HCT116 (cell line): ENCODE data around the gene SUPT6H. TPM values are rescaled to one million over a fixed set of nuclear protein-coding genes. Genes with fewer than 3 reads are reported as not detected.
A peak's percentile ranks its signal among the peaks of the same experiment; 100 is the strongest.

Source experiments
- ATAC-seq: fragments of 200-7000 bp; cut with Tn5 transposase; 2 replicates; pipeline ENCODE4 v1.9.1; 2020; ENCODE audit warnings: mild to moderate bottlenecking, moderate library complexity
- BruUV-seq: library from RNA; stranded (reverse); fragments of 400-500 nt; replicated peaks from 2 replicates; lab custom pipeline; 2021; lab: Mats Ljungman, UMichigan
- CTCF ChIA-PET: fragments of 300-600 bp; sonication (Branson Sonifier 250); formaldehyde crosslinking; loops from one replicate; lab custom pipeline; 2021; ENCODE audit warnings: antibody characterized with exemption; lab: Charles Lee
- POLR2A ChIA-PET: fragments of 300-600, 350-600 bp; sonication (Branson Sonifier 250); formaldehyde crosslinking; loops from one replicate; lab custom pipeline; 2021; ENCODE audit warnings: antibody characterized with exemption; lab: Charles Lee
- RAD21 ChIA-PET, 2 experiments: fragments of 300-600 bp; sonication (Branson Sonifier 250); formaldehyde crosslinking; loops; one replicate each; lab custom pipeline; 2023; ENCODE audit warnings: low total read pairs in 2 of 2; ENCODE audit not compliant: uncharacterized antibody in 2 of 2, unreplicated experiment in 2 of 2, low non-redundant PET in 1 of 2; lab: Charles Lee
- DNase-seq: peaks from one replicate; pipeline ENCODE4 v3.0.0-alpha.2; 2010; ENCODE audit warnings: low read depth, low spot score
- H2AFZ ChIP-seq: fragments of 200-600 bp; shearing (Covaris generic), sonication (generic); 2 replicates; pipeline ENCODE4 v1.6.1; 2017; ENCODE audit warnings: low read depth, mixed run types, mixed read lengths, antibody characterized with exemption, low read length; ENCODE audit not compliant: poor library complexity, severe bottlenecking
- H3K27ac ChIP-seq: 2 replicates; pipeline ENCODE4 v1.5.1; 2012; ENCODE audit warnings: low read depth, low read length
- H3K27me3 ChIP-seq: fragments of 200-600 bp; sonication (generic); 2 replicates; pipeline ENCODE4 v1.6.1; 2016; ENCODE audit warnings: mixed run types, low read length, mixed read lengths; ENCODE audit not compliant: insufficient read depth
- H3K36me3 ChIP-seq, 2 experiments: fragments of 200-500 bp in 1 of 2; fragments of 200-600 bp in 1 of 2; sonication (Bioruptor generic) in 1 of 2; sonication (generic) in 1 of 2; 2 replicates each; pipeline versions ENCODE4 v1.5.1 to v1.6.1; 2014 to 2016; ENCODE audit warnings: low read length in 2 of 2, inconsistent platforms in 1 of 2, mixed read lengths in 1 of 2, mixed run types in 1 of 2; ENCODE audit not compliant: insufficient read depth in 2 of 2, control insufficient read depth in 1 of 2
- H3K4me1 ChIP-seq, 2 experiments: fragments of 200-600 bp in 1 of 2; sonication (generic) in 1 of 2; 2 replicates each; pipeline versions ENCODE4 v1.5.1 to v1.6.1; 2012 to 2017; ENCODE audit warnings: low read length in 2 of 2, inconsistent platforms in 1 of 2, mild to moderate bottlenecking in 1 of 2, mixed read lengths in 1 of 2, mixed run types in 1 of 2, moderate library complexity in 1 of 2; ENCODE audit not compliant: insufficient read depth in 2 of 2, control insufficient read depth in 1 of 2
- H3K4me2 ChIP-seq: fragments of 200-600 bp; sonication (generic); 2 replicates; pipeline ENCODE4 v1.6.1; 2017; ENCODE audit warnings: mixed run types, low read length, mixed read lengths
- H3K4me3 ChIP-seq, 2 experiments: fragments of 200-600 bp in 1 of 2; sonication (generic) in 1 of 2; replicated peaks in 1 of 2; 2 replicates each; pipeline ENCODE4 v1.5.1; 2011 to 2016; ENCODE audit warnings: low read length in 2 of 2, control low read depth in 1 of 2, low read depth in 1 of 2, mild to moderate bottlenecking in 1 of 2, mixed read lengths in 1 of 2, mixed run types in 1 of 2
- H3K79me2 ChIP-seq: fragments of 200-600 bp; sonication (generic); 2 replicates; pipeline ENCODE4 v1.6.1; 2017; ENCODE audit warnings: mild to moderate bottlenecking, mixed run types, low read length, moderate library complexity, mixed read lengths; ENCODE audit not compliant: insufficient read depth
- H3K9ac ChIP-seq: fragments of 200-600 bp; sonication (generic); 2 replicates; pipeline ENCODE4 v1.6.1; 2016; ENCODE audit warnings: low read length, mixed read lengths
- H3K9me2 ChIP-seq: fragments of 200-600 bp; sonication (generic), shearing (Covaris generic); 2 replicates; pipeline ENCODE4 v1.6.1; 2017; ENCODE audit warnings: mixed run types, mild to moderate bottlenecking, moderate library complexity; ENCODE audit not compliant: insufficient read depth
- H3K9me3 ChIP-seq, 2 experiments: fragments of 200-500 bp in 1 of 2; fragments of 200-600 bp in 1 of 2; sonication (Bioruptor generic) in 1 of 2; sonication (generic) in 1 of 2; 2 replicates each; pipeline ENCODE4 v1.6.1; 2014 to 2017; ENCODE audit warnings: low read length in 2 of 2, mixed read lengths in 2 of 2, inconsistent platforms in 1 of 2, low read depth in 1 of 2, mild to moderate bottlenecking in 1 of 2, mixed run types in 1 of 2, moderate library complexity in 1 of 2; ENCODE audit not compliant: control insufficient read depth in 1 of 2, insufficient read depth in 1 of 2
- H4K20me1 ChIP-seq: fragments of 200-600 bp; sonication (generic), shearing (Covaris generic); 2 replicates; pipeline ENCODE4 v1.6.1; 2017; ENCODE audit warnings: mixed run types, mild to moderate bottlenecking, moderate library complexity; ENCODE audit not compliant: insufficient read depth
- ELF1 ChIP-seq: IDR thresholded peaks from 2 replicates; pipeline ENCODE4 v1.6.1; 2012; ENCODE audit warnings: low read depth, borderline replicate concordance
- EZH2 ChIP-seq: fragments of 200-600 bp; sonication (generic); IDR thresholded peaks from 2 replicates; pipeline ENCODE4 v1.6.1; 2017; ENCODE audit warnings: antibody characterized with exemption, mixed run types
- EZH2phosphoT487 ChIP-seq: fragments of 200-600 bp; IDR thresholded peaks from 2 replicates; pipeline ENCODE4 v1.6.1; 2018; ENCODE audit warnings: antibody characterized with exemption, borderline replicate concordance
- FOSL1 ChIP-seq: IDR thresholded peaks from 2 replicates; pipeline ENCODE4 v1.6.1; 2012; ENCODE audit warnings: low read depth
- POLR2A ChIP-seq: IDR thresholded peaks from 2 replicates; pipeline ENCODE4 v1.7.0; 2011; ENCODE audit warnings: borderline replicate concordance; ENCODE audit not compliant: insufficient read depth, insufficient read length; ENCODE audit errors: extremely low read depth
- SP1 ChIP-seq: IDR thresholded peaks from 2 replicates; pipeline ENCODE4 v1.6.1; 2012; ENCODE audit warnings: low read depth
- TCF7L2 ChIP-seq: IDR thresholded peaks from 2 replicates; pipeline ENCODE4 v1.7.0; 2011; ENCODE audit warnings: borderline replicate concordance, inconsistent platforms; ENCODE audit not compliant: insufficient read depth, insufficient read length; ENCODE audit errors: extremely low read depth
- YY1 ChIP-seq: IDR thresholded peaks from 2 replicates; pipeline ENCODE4 v1.6.1; 2011; ENCODE audit warnings: low read length, low read depth, moderate library complexity, mild to moderate bottlenecking; ENCODE audit not compliant: insufficient replicate concordance; ENCODE audit errors: extremely low read depth
- ZFX ChIP-seq: fragments of 450-650 bp; IDR thresholded peaks from 2 replicates; pipeline ENCODE4 v1.6.1; 2017
- intact Hi-C: fragments of 100-400 bp; cut with micrococcal nuclease; formaldehyde crosslinking; loops from 2 replicates; pipeline ENCODE4 v1.10.0; 2022
- total RNA-seq: library from RNA; stranded (reverse); gene quantifications from one replicate; pipeline ENCODE4 v1.2.1, GENCODE V29; 2021; ENCODE audit not compliant: unreplicated experiment
- TF ChIP-seq, protein P1 (sequence below): IDR thresholded peaks from 2 replicates; pipeline ENCODE4 v1.6.1; 2012
- TF ChIP-seq, protein P2 (sequence below): IDR thresholded peaks from 2 replicates; pipeline ENCODE4 v1.6.1; 2011; ENCODE audit warnings: mild to moderate bottlenecking, low read length, moderate library complexity; ENCODE audit not compliant: insufficient replicate concordance; ENCODE audit errors: extremely low read depth

The SUPT6H gene
- total RNA-seq, 1 experiment from 2014 or later, result 62.1 TPM

DNA sequence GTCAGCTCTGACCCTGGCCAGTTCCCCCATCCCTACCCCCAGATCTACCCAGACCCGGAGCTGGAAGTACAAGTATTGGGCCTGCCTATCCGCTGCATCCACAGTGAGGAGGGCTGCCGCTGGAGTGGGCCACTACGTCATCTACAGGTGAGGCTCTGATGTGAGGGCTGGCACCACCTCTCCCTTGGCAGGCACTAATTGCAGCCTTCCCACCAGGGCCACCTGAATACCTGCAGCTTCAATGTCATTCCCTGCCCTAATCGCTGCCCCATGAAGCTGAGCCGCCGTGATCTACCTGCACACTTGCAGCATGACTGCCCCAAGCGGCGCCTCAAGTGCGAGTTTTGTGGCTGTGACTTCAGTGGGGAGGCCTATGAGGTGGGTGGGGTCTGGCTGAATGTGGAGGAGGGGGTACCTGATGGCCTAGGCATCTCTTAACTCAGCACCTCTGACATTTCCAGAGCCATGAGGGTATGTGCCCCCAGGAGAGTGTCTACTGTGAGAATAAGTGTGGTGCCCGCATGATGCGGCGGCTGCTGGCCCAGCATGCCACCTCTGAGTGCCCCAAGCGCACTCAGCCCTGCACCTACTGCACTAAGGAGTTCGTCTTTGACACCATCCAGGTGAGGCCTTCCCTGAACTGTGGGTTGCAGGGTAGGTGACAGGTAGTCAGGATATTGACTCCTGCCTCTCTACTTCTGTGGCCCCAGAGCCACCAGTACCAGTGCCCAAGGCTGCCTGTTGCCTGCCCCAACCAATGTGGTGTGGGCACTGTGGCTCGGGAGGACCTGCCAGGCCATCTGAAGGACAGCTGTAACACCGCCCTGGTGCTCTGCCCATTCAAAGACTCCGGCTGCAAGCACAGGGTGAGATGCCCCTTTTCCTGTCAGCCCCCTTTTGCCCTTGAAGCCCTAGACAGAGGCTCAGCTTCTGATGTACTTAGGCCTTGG is 86.1 kb downstream of the SUPT6H start:
- Histone ChIP-seq H3K4me2 (no peak overlapping the region), H2AFZ (no peak overlapping the region), H3K79me2 (peaks cover 62% of the 10 kb centered on the region)
- RAD21 ChIA-PET, result no interaction called here
- BruUV-seq, result no TSS peak
- TF ChIP-seq TCF7L2 (no peak), SP1 (no peak), YY1 (no peak), EZH2phosphoT487 (no peak), POLR2A (no peak), ELF1 (no peak), ZFX (no peak), FOSL1 (no peak), EZH2 (no peak)
- TF ChIP-seq, protein P1, sequence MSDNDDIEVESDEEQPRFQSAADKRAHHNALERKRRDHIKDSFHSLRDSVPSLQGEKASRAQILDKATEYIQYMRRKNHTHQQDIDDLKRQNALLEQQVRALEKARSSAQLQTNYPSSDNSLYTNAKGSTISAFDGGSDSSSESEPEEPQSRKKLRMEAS, result no peak
- TF ChIP-seq, protein P2, sequence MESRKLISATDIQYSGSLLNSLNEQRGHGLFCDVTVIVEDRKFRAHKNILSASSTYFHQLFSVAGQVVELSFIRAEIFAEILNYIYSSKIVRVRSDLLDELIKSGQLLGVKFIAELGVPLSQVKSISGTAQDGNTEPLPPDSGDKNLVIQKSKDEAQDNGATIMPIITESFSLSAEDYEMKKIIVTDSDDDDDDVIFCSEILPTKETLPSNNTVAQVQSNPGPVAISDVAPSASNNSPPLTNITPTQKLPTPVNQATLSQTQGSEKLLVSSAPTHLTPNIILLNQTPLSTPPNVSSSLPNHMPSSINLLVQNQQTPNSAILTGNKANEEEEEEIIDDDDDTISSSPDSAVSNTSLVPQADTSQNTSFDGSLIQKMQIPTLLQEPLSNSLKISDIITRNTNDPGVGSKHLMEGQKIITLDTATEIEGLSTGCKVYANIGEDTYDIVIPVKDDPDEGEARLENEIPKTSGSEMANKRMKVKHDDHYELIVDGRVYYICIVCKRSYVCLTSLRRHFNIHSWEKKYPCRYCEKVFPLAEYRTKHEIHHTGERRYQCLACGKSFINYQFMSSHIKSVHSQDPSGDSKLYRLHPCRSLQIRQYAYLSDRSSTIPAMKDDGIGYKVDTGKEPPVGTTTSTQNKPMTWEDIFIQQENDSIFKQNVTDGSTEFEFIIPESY, result no peak
- TF ChIP-seq, all 23 proteins: peak for 0
- Histone ChIP-seq H3K27me3 (no peaks in the 10 kb centered on the region), H3K4me3 (no peak overlapping the region), H3K9ac (no peak overlapping the region), H3K27ac (peak overlapping the region; percentile 98), H3K9me2 (no peaks in the 10 kb centered on the region), H3K9me3 (no peaks in the 10 kb centered on the region), H3K36me3 (peaks cover 32 to 58% of the 10 kb centered on the region in 2 experiments), H4K20me1 (peaks cover 32% of the 10 kb centered on the region; the same call in 1 of the 2 replicates), H3K4me1 (peaks cover 22 to 52% of the 10 kb centered on the region in 2 experiments)
- ChIA-PET POLR2A (interaction anchor here (0.9 to 11.6 kb wide), 4 partner anchors 13 to 28 kb away, joined by 3 to 149 read pairs (median 4); partner anchors contain the start of genes NEK8, RPL23A and TLCD1), CTCF (interaction anchor here (3.8 to 13.6 kb wide), 2 partner anchors 14 to 21 kb away, joined by 41 to 207 read pairs; partner anchors contain the start of genes NEK8 and TLCD1)
- ATAC-seq (no peak), DNase-seq (no peak)
- intact Hi-C loops, result no loop called here
